H1 (cell line): Measurements from ENCODE around the gene DIPK1B. TPM values are rescaled to one million over a fixed set of nuclear protein-coding genes. Genes with fewer than 3 reads are reported as not detected.

Experiments used
- ATF2 ChIP-seq: IDR thresholded peaks from 2 replicates; pipeline ENCODE4 v1.6.1; 2012; ENCODE audit warnings: low read length, inconsistent platforms
- ATF3 ChIP-seq: IDR thresholded peaks from 2 replicates; pipeline ENCODE4 v1.6.1; 2011; ENCODE audit warnings: low read depth, mild to moderate bottlenecking, low read length; ENCODE audit not compliant: insufficient read depth
- CTBP2 ChIP-seq: IDR thresholded peaks from 2 replicates; pipeline ENCODE4 v1.7.0; 2011; ENCODE audit warnings: borderline replicate concordance, mild to moderate bottlenecking, moderate library complexity, mixed read lengths, low read length; ENCODE audit not compliant: insufficient read depth, insufficient read length
- NANOG ChIP-seq: IDR thresholded peaks from 2 replicates; pipeline ENCODE4 v1.6.1; 2011; ENCODE audit warnings: low read length, low read depth, mild to moderate bottlenecking, inconsistent platforms; ENCODE audit not compliant: insufficient read depth, poor library complexity, severe bottlenecking
- polyA plus RNA-seq, 7 experiments: library from polyadenylated mRNA; depleted of rRNA in 3 of 7; stranded (reverse) in 5 of 7; unstranded in 2 of 7; fragments of >200 nt in 5 of 7; fragments of 200-250 nt in 2 of 7; gene quantifications; 1 replicate in 5 of 7; 2 replicates in 1 of 7; 4 replicates in 1 of 7; pipeline versions ENCODE4 v1.2.1 to v1.2.3, GENCODE V29; 2011 to 2013; ENCODE audit warnings: missing spikeins in 2 of 7, mixed read lengths in 2 of 7
- total RNA-seq: library from RNA; stranded (reverse); fragmentation: NEBNext Ultra II Directional; extraction: Animal tissue kit (Norgen Biotek cat#: 25700); gene quantifications from 2 replicates; pipeline ENCODE4 v1.2.1, GENCODE V29; 2021

DIPK1B gene
- total and polyA plus RNA-seq, 2 of the 8 experiments (the other 6 are each of a cell fraction or from before 2014, with no cell fraction given): 32.3 to 64.8 TPM

GRCh38 chr9:136740971-136741882 lies 28.9 kb downstream of the DIPK1B start (continued):
- no peak for TF ChIP-seq ATF2
- TF ChIP-seq CTBP2: no peak
- TF ChIP-seq NANOG: no peak
- TF ChIP-seq ATF3: no peak
